HFFc6 (cell line): Measurements from ENCODE around the gene NLRC4. TPM values are rescaled to one million over a fixed set of nuclear protein-coding genes. Genes with fewer than 3 reads are reported as not detected.

ENCODE experiments used
- DNase-seq: peaks from one replicate; pipeline ENCODE4 v3.0.0-alpha.2; 2018
- H3K27ac Mint-ChIP-seq: 2 replicates; pipeline ENCODE4 v1.8.0; 2020; ENCODE audit warnings: mild to moderate bottlenecking, mixed read lengths
- H3K27me3 Mint-ChIP-seq: 2 replicates; pipeline ENCODE4 v1.8.0; 2021; ENCODE audit warnings: mild to moderate bottlenecking, moderate library complexity, mixed read lengths; ENCODE audit not compliant: insufficient read depth
- H3K36me3 Mint-ChIP-seq: 2 replicates; pipeline ENCODE4 v1.8.0; 2021; ENCODE audit warnings: low read depth, mixed read lengths
- H3K4me1 Mint-ChIP-seq: 2 replicates; pipeline ENCODE4 v1.8.0; 2020; ENCODE audit warnings: low read depth, mixed read lengths
- H3K4me3 Mint-ChIP-seq: 2 replicates; pipeline ENCODE4 v1.8.0; 2020; ENCODE audit warnings: mild to moderate bottlenecking, moderate library complexity, mixed read lengths
- H3K9me3 Mint-ChIP-seq: 2 replicates; pipeline ENCODE4 v1.8.0; 2020; ENCODE audit warnings: mild to moderate bottlenecking, mixed read lengths
- CTCF ChIP-seq: fragments of 200-600 bp; sonication (generic); IDR thresholded peaks from 2 replicates; pipeline ENCODE4 v1.5.0; 2021; ENCODE audit warnings: antibody characterized with exemption, mild to moderate bottlenecking
- total RNA-seq, 6 experiments: library from RNA; stranded (reverse); fragmentation: NEBNext Ultra II Directional; extraction: Animal tissue kit (Norgen Biotek cat#: 25700); gene quantifications; 2 replicates in 1 of 6; 3 replicates in 5 of 6; pipeline ENCODE4 v1.2.3, GENCODE V29; 2021

NLRC4 gene
- total RNA-seq, 6 experiments from 2014 or later: not detected

- Mint-ChIP-seq H3K27ac (no peak overlapping the region), H3K27me3 (no peaks in the 10 kb centered on the region), H3K4me1 (no peaks in the 10 kb centered on the region), H3K36me3 (peaks cover 7% of the 10 kb centered on the region), H3K9me3 (no peaks in the 10 kb centered on the region), H3K4me3 (no peak overlapping the region)
- no peak for DNase-seq
- TF ChIP-seq CTCF: no peak
Measured at GRCh38 chr2:32192418-32192817, 72.3 kb downstream of the NLRC4 start.

GRCh38 chr2:32189011-32189410 lies 75.7 kb downstream of the NLRC4 start:
- TF ChIP-seq CTCF: no peak
- Mint-ChIP-seq H3K27ac (no peak overlapping the region), H3K9me3 (no peaks in the 10 kb centered on the region), H3K27me3 (no peaks in the 10 kb centered on the region), H3K4me3 (no peak overlapping the region), H3K4me1 (no peaks in the 10 kb centered on the region), H3K36me3 (peaks cover 7% of the 10 kb centered on the region)
- DNase-seq: no peak

- H3K36me3 Mint-ChIP-seq: peaks cover 2% of the 10 kb centered on the region
- H3K27ac Mint-ChIP-seq: no peak overlapping the region
- no peaks in the 10 kb centered on the region for H3K9me3 Mint-ChIP-seq
- no peak overlapping the region for H3K4me3 Mint-ChIP-seq
- no peaks in the 10 kb centered on the region for H3K4me1 Mint-ChIP-seq
- TF ChIP-seq CTCF: no peak
- no peak for DNase-seq
- H3K27me3 Mint-ChIP-seq: no peaks in the 10 kb centered on the region; the same call in 1 of the 2 replicates
Measured at GRCh38 chr2:32182667-32183066, 82.0 kb downstream of the NLRC4 start.

Other genes with a start within 250 kb of the NLRC4 start
- gene DPY30, start 225.1 kb downstream of the NLRC4 start, total RNA-seq: 10 to 100 TPM; 65.0 to 77.0 (median 66.6) TPM
- 10 to 100 TPM; 11.6 to 13.6 (median 13.3) TPM for gene SPAST, start 201.3 kb downstream of the NLRC4 start, total RNA-seq
- 10 to 100 TPM; 23.9 to 34.7 (median 30.1) TPM for gene SLC30A6, start 99.0 kb downstream of the NLRC4 start, total RNA-seq
- gene YIPF4, start 13.0 kb upstream of the NLRC4 start, total RNA-seq: 10 to 100 TPM; 49.6 to 65.5 (median 55.2) TPM
- 10 to 100 TPM; 54.1 to 72.2 (median 57.7) TPM for gene BIRC6, start 92.1 kb upstream of the NLRC4 start, total RNA-seq